HCEC 1CT (cell line): ENCODE results near the gene ERF.

Experiments used
- DNase-seq: peaks from one replicate; pipeline ENCODE4 v3.0.0-alpha.2; 2017

The ERF gene

GRCh38 chr19:42254850-42255765, at the start of gene ERF:
Gene ERF (minus strand): TSS chr19:42255128. CDS start chr19:42254999, 129 bp downstream.
- DNase-seq = peak; percentile 87

- no peak for DNase-seq
These were observed 48.9 kb upstream of the ERF start for GRCh38 chr19:42303876-42304275.

- DNase-seq = no peak
These were observed 48.2 kb upstream of the ERF start for GRCh38 chr19:42303101-42303464.

GRCh38 chr19:42301646-42302203, 46.8 kb upstream of the ERF start, which contains the start of gene PRR19:
Gene PRR19 (plus strand): TSS chr19:42302132. CDS start chr19:42309585, 7,453 bp downstream.
- DNase-seq = no peak

- no peak for DNase-seq
These were observed 42.1 kb upstream of the ERF start for GRCh38 chr19:42297039-42297438.

- peak; percentile 34 for DNase-seq
These were observed 41.0 kb upstream of the ERF start for GRCh38 chr19:42295831-42296525.

GRCh38 chr19:42295342-42295741, 40.4 kb upstream of the ERF start:
- no peak for DNase-seq

GRCh38 chr19:42294471-42295137, 39.7 kb upstream of the ERF start:
- DNase-seq = no peak

GRCh38 chr19:42293948-42294347, 39.0 kb upstream of the ERF start:
- DNase-seq = no peak

- DNase-seq = no peak
These were observed 38.6 kb upstream of the ERF start for GRCh38 chr19:42293540-42293939.

- DNase-seq = no peak
These were observed 38.0 kb upstream of the ERF start for GRCh38 chr19:42292963-42293362.

- DNase-seq = no peak
These were observed 37.4 kb upstream of the ERF start for GRCh38 chr19:42292042-42292960.

- DNase-seq = no peak
These were observed 36.5 kb upstream of the ERF start for GRCh38 chr19:42291435-42291810.

GRCh38 chr19:42290523-42291434, 35.9 kb upstream of the ERF start:
- DNase-seq = no peak

GRCh38 chr19:42290136-42290522, 35.2 kb upstream of the ERF start:
- DNase-seq = no peak

GRCh38 chr19:42289556-42290041, 34.7 kb upstream of the ERF start:
- no peak for DNase-seq

GRCh38 chr19:42288881-42289555, 34.1 kb upstream of the ERF start:
- DNase-seq = no peak

- no peak for DNase-seq
These were observed 33.5 kb upstream of the ERF start for GRCh38 chr19:42288387-42288786.

GRCh38 chr19:42287827-42288107, 32.8 kb upstream of the ERF start:
- DNase-seq = no peak

GRCh38 chr19:42287017-42287826, 32.3 kb upstream of the ERF start:
- DNase-seq = no peak
